Tibial artery (tissue), 4 donors: Measurements from ENCODE around the gene SAYSD1.

Experiments
- DNase-seq, 2 donors: peaks; one replicate each; pipeline ENCODE4 v3.0.0-alpha.2; 2019
- H3K27ac ChIP-seq, 2 donors: fragments of 200-600 bp; sonication (generic) in 1 of 2; 1 replicate in 1 of 2; 2 replicates in 1 of 2; pipeline ENCODE4 v1.5.1; 2018 to 2019; ENCODE audit warnings: mild to moderate bottlenecking in 1 of 2
- H3K27me3 ChIP-seq, 2 donors: fragments of 200-600 bp; sonication (generic) in 1 of 2; one replicate each; pipeline versions ENCODE4 v1.5.1 to v1.6.0; 2016 to 2019
- H3K36me3 ChIP-seq, 3 donors: fragments of 200-600 bp; sonication (generic) in 2 of 3; one replicate each; pipeline ENCODE4 v1.5.1; 2016 to 2019; ENCODE audit warnings: mild to moderate bottlenecking in 2 of 3
- H3K4me1 ChIP-seq, 4 donors: fragments of 200-600 bp; sonication (generic) in 2 of 4; 1 replicate in 3 of 4; 2 replicates in 1 of 4; pipeline ENCODE4 v1.5.1; 2016 to 2019
- H3K4me3 ChIP-seq, 2 donors: fragments of 200-600 bp; sonication (generic) in 1 of 2; 1 replicate in 1 of 2; 2 replicates in 1 of 2; pipeline ENCODE4 v1.5.1; 2018 to 2019; ENCODE audit warnings: mild to moderate bottlenecking in 2 of 2
- H3K9me3 ChIP-seq, 3 donors: fragments of 200-600 bp; sonication (generic) in 1 of 3; one replicate each; pipeline ENCODE4 v1.5.1; 2016 to 2019
- intact Hi-C: fragments of 100-400 bp; cut with DNase I; formaldehyde crosslinking; loops from one replicate; pipeline ENCODE4 v1.15.0; 2023; ENCODE audit warnings: low total_unique reads
- TF ChIP-seq, protein P1 (sequence below), 2 experiments: fragments of 200-600 bp in 1 of 2; fragments of 450-650 bp in 1 of 2; IDR thresholded peaks; one replicate each; pipeline ENCODE4 v1.5.1; 2017 to 2019; ENCODE audit warnings: antibody characterized with exemption in 2 of 2, mild to moderate bottlenecking in 1 of 2, moderate library complexity in 1 of 2

The SAYSD1 gene

DNA sequence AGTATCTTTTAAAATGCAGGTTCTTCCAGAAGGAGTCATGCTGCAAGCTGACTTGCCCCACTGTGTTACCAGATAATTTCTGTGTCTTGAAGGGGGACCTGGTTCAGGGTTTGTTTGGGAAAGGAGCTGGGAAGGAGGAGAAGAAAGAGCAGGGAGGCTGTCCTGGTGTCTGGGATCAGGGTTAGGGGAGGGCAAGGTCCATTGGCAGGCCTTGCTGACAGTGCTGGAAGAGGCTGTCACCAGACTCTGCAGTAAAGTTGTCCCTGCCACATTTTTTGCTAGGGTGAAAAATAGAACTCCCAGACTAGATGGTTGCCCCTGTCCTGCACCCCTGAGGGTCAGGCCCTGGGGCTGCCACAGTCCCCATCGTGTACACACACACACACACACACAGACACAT is 51.5 kb downstream of the SAYSD1 start:
- Histone ChIP-seq H3K9me3 (no peaks in the 10 kb centered on the region), H3K4me1 (no peaks in the 10 kb centered on the region), H3K27ac (no peak overlapping the region), H3K4me3 (no peak overlapping the region), H3K27me3 (peaks cover 0 to 19% of the 10 kb centered on the region in 2 donors), H3K36me3 (no peaks in the 10 kb centered on the region)
- intact Hi-C loops = no loop called here
- no peak for DNase-seq
- TF ChIP-seq, protein P1, sequence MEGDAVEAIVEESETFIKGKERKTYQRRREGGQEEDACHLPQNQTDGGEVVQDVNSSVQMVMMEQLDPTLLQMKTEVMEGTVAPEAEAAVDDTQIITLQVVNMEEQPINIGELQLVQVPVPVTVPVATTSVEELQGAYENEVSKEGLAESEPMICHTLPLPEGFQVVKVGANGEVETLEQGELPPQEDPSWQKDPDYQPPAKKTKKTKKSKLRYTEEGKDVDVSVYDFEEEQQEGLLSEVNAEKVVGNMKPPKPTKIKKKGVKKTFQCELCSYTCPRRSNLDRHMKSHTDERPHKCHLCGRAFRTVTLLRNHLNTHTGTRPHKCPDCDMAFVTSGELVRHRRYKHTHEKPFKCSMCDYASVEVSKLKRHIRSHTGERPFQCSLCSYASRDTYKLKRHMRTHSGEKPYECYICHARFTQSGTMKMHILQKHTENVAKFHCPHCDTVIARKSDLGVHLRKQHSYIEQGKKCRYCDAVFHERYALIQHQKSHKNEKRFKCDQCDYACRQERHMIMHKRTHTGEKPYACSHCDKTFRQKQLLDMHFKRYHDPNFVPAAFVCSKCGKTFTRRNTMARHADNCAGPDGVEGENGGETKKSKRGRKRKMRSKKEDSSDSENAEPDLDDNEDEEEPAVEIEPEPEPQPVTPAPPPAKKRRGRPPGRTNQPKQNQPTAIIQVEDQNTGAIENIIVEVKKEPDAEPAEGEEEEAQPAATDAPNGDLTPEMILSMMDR (IDR thresholded peaks at IDR 0.05) = no peak

DNA sequence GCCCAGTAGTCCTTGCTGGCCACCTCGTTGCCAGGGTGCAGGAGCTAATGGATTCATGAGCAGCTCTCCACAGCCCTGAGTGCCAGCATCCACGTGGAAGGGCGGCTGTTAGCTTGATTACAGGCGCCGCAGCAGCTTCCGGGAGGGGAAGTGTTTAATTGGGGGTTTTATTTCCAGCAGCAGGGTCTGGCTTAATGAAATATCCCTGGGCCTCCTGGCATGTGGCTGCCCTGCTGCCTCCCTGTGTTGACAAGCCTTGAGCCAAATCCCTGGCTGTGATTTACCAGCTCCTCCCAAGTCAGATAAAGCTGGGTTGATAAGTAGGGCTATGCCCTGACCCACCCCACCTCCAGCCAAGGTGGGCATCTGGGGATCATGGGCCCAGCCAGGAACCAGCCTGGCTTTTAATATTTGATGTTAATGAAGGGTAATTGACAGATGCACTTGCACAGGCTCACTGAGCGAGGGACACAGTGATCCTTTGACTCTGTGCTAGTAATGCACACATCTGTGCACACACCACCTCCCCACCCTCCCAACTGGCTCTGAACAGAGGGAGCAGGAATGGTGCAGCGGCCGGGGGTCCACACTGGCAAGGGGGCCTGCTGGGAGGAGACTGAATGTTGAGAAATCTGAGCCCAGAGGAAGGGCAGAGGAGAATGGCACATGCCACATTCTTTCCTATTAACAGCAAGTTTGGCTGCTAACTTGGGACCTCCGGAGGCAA is 52.8 kb downstream of the SAYSD1 start:
- Histone ChIP-seq H3K36me3 (no peaks in the 10 kb centered on the region), H3K27ac (no peak overlapping the region), H3K27me3 (peaks cover 0 to 25% of the 10 kb centered on the region in 2 donors), H3K4me1 (no peaks in the 10 kb centered on the region), H3K4me3 (no peak overlapping the region), H3K9me3 (no peaks in the 10 kb centered on the region)
- TF ChIP-seq, protein P1 (IDR thresholded peaks at IDR 0.05) = no peak
- DNase-seq = no peak
- intact Hi-C loops = no loop called here

DNA sequence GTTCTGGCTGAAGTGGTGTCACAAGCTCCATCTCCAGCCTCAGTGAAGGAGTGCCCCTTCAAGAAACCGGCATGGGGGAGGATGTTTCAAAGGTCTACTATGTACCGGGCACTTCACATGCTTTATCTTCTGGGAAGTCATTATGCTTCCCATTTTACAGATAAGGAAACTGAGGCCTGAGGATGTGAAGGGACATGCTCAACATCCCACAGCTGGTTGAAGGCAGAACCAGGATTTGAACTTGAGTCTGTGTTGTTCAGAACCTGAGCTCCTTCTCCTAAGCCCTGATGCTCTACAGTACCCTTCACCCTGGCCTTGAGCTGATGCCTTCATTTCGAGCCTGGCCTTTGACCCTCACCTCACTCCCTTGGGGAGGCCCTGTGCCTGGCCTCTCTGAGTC is 53.4 kb downstream of the SAYSD1 start:
- Histone ChIP-seq H3K4me3 (no peak overlapping the region), H3K27ac (no peak overlapping the region), H3K36me3 (no peaks in the 10 kb centered on the region), H3K27me3 (peaks cover 0 to 25% of the 10 kb centered on the region in 2 donors), H3K4me1 (no peaks in the 10 kb centered on the region), H3K9me3 (no peaks in the 10 kb centered on the region)
- intact Hi-C loops = no loop called here
- DNase-seq = no peak
- TF ChIP-seq, protein P1 (IDR thresholded peaks at IDR 0.05) = no peak

DNA sequence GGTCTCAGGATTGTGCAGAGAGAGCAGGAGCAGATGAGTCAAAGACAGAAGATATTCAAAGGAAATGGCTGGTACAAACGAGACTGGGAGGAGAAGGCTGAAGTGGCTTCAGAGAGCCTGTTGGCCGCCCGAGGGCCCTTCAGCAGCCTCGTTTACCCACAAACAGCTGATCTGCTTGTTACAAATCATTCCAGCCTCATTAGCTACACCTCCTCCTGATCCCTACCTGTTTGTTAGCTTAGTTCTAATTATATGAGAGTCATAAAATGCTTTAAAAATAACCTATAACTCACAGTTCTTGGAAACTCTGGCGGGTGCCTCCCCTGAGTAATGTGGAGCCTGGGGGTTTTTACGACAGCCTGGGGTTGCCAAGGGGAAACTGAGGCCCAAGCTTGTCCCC is 53.8 kb downstream of the SAYSD1 start:
- Histone ChIP-seq H3K9me3 (no peaks in the 10 kb centered on the region), H3K36me3 (no peaks in the 10 kb centered on the region), H3K4me1 (no peaks in the 10 kb centered on the region), H3K4me3 (no peak overlapping the region), H3K27ac (no peak overlapping the region), H3K27me3 (peaks cover 0 to 24% of the 10 kb centered on the region in 2 donors)
- intact Hi-C loops = no loop called here
- DNase-seq = no peak
- TF ChIP-seq, protein P1 (IDR thresholded peaks at IDR 0.05) = no peak

DNA sequence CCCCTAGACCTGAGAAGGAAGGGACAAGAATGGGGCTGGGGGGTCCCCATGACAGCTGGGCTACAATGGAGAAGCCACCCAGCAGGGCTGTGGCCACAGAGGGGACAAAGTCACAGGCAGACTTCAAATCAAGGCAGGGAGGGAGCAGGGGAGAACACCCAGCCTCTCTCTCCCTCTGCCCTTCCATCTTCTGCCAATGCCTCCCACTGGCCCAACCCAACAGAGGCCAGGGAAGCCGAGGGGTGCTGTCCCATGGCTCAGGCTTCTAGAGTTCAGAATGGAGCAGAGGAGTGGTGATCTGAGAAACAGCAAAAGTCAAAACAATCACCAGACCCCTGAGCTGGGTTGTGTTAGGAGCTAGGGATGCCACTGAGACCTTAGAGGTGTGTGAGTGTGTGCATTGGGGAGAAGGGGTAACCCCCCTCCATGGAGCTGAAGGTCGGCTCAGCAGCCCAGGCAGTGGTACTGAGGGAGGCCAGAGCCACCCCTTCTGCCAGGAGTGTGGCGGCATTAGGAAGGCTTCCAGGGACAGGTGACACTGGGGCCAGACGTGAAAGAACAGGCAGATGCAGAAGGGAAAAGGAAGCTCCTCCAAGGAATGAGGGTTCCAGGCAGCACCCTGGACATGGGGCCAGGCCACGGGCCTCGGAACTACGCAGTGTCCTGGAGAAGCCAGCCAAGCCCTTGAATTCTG is 54.4 kb downstream of the SAYSD1 start:
- Histone ChIP-seq H3K36me3 (no peaks in the 10 kb centered on the region), H3K27me3 (peaks cover 0 to 19% of the 10 kb centered on the region in 2 donors), H3K9me3 (no peaks in the 10 kb centered on the region), H3K27ac (no peak overlapping the region), H3K4me1 (no peaks in the 10 kb centered on the region), H3K4me3 (no peak overlapping the region)
- intact Hi-C loops = no loop called here
- no peak for DNase-seq
- TF ChIP-seq, protein P1 (IDR thresholded peaks at IDR 0.05) = no peak
